Chondrocyte (in vitro differentiated cells): ENCODE measurements around the gene MCCD1. TPM values are rescaled to one million over a fixed set of nuclear protein-coding genes. Genes with fewer than 3 reads are reported as not detected.

Source experiments
- DNase-seq: peaks from one replicate; pipeline ENCODE4 v3.0.0; 2021; ENCODE audit warnings: mixed read lengths, low spot score
- H3K27ac Mint-ChIP-seq: one replicate; pipeline ENCODE4 v1.8.0; 2021; ENCODE audit warnings: mild to moderate bottlenecking, moderate library complexity, mixed read lengths; ENCODE audit not compliant: unreplicated experiment
- H3K27me3 Mint-ChIP-seq: 2 replicates; pipeline ENCODE4 v1.8.0; 2021; ENCODE audit warnings: low read depth, mixed read lengths
- H3K36me3 Mint-ChIP-seq: 2 replicates; pipeline ENCODE4 v1.8.0; 2021; ENCODE audit warnings: low read depth, mixed read lengths
- H3K4me1 Mint-ChIP-seq: 2 replicates; pipeline ENCODE4 v1.8.0; 2021; ENCODE audit warnings: low read depth, mild to moderate bottlenecking, mixed read lengths
- H3K4me3 Mint-ChIP-seq: one replicate; pipeline ENCODE4 v1.8.0; 2021; ENCODE audit warnings: mild to moderate bottlenecking, moderate library complexity, mixed read lengths; ENCODE audit not compliant: unreplicated experiment
- H3K9me3 Mint-ChIP-seq: 2 replicates; pipeline ENCODE4 v1.8.0; 2021; ENCODE audit warnings: low read depth, mixed read lengths
- total RNA-seq: library from RNA; stranded (reverse); gene quantifications from 3 replicates; pipeline ENCODE4 v1.2.1, GENCODE V29; 2021
- TF ChIP-seq, protein P1 (sequence below): fragments of 200-600 bp; sonication (generic); IDR thresholded peaks from 2 replicates; pipeline ENCODE4 v1.5.0; 2021; ENCODE audit warnings: antibody characterized with exemption, mild to moderate bottlenecking, moderate library complexity

The MCCD1 gene
- total RNA-seq, 1 donor from 2014 or later = not detected

DNA sequence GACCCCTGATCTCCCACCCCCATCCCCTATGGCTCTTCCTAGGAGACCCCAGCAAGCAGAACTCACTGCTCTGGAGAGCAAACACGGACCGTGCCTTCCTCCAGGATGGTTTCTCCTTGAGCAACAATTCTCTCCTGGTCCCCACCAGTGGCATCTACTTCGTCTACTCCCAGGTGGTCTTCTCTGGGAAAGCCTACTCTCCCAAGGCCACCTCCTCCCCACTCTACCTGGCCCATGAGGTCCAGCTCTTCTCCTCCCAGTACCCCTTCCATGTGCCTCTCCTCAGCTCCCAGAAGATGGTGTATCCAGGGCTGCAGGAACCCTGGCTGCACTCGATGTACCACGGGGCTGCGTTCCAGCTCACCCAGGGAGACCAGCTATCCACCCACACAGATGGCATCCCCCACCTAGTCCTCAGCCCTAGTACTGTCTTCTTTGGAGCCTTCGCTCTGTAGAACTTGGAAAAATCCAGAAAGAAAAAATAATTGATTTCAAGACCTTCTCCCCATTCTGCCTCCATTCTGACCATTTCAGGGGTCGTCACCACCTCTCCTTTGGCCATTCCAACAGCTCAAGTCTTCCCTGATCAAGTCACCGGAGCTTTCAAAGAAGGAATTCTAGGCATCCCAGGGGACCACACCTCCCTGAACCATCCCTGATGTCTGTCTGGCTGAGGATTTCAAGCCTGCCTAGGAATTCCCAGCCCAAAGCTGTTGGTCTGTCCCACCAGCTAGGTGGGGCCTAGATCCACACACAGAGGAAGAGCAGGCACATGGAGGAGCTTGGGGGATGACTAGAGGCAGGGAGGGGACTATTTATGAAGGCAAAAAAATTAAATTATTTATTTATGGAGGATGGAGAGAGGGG is 44.7 kb downstream of the MCCD1 start:
- Mint-ChIP-seq H3K27me3 (no peaks in the 10 kb centered on the region), H3K4me3 (no peak overlapping the region), H3K27ac (no peak overlapping the region), H3K9me3 (no peaks in the 10 kb centered on the region), H3K4me1 (peaks cover 3% of the 10 kb centered on the region), H3K36me3 (no peaks in the 10 kb centered on the region)
- TF ChIP-seq, protein P1, sequence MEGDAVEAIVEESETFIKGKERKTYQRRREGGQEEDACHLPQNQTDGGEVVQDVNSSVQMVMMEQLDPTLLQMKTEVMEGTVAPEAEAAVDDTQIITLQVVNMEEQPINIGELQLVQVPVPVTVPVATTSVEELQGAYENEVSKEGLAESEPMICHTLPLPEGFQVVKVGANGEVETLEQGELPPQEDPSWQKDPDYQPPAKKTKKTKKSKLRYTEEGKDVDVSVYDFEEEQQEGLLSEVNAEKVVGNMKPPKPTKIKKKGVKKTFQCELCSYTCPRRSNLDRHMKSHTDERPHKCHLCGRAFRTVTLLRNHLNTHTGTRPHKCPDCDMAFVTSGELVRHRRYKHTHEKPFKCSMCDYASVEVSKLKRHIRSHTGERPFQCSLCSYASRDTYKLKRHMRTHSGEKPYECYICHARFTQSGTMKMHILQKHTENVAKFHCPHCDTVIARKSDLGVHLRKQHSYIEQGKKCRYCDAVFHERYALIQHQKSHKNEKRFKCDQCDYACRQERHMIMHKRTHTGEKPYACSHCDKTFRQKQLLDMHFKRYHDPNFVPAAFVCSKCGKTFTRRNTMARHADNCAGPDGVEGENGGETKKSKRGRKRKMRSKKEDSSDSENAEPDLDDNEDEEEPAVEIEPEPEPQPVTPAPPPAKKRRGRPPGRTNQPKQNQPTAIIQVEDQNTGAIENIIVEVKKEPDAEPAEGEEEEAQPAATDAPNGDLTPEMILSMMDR = no peak
- no peak for DNase-seq

DNA sequence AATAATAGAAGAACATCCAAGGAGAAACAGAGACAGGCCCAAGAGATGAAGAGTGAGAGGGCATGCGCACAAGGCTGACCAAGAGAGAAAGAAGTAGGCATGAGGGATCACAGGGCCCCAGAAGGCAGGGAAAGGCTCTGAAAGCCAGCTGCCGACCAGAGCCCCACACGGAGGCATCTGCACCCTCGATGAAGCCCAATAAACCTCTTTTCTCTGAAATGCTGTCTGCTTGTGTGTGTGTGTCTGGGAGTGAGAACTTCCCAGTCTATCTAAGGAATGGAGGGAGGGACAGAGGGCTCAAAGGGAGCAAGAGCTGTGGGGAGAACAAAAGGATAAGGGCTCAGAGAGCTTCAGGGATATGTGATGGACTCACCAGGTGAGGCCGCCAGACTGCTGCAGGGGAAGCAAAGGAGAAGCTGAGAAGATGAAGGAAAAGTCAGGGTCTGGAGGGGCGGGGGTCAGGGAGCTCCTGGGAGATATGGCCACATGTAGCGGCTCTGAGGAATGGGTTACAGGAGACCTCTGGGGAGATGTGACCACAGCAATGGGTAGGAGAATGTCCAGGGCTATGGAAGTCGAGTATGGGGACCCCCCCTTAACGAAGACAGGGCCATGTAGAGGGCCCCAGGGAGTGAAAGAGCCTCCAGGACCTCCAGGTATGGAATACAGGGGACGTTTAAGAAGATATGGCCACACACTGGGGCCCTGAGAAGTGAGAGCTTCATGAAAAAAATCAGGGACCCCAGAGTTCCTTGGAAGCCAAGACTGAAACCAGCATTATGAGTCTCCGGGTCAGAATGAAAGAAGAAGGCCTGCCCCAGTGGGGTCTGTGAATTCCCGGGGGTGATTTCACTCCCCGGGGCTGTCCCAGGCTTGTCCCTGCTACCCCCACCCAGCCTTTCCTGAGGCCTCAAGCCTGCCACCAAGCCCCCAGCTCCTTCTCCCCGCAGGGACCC is 45.6 kb downstream of the MCCD1 start:
- Mint-ChIP-seq H3K27ac (no peak overlapping the region), H3K4me3 (no peak overlapping the region), H3K9me3 (no peaks in the 10 kb centered on the region), H3K27me3 (no peaks in the 10 kb centered on the region), H3K4me1 (peaks cover 3% of the 10 kb centered on the region), H3K36me3 (no peaks in the 10 kb centered on the region)
- TF ChIP-seq, protein P1 = no peak
- no peak for DNase-seq

DNA sequence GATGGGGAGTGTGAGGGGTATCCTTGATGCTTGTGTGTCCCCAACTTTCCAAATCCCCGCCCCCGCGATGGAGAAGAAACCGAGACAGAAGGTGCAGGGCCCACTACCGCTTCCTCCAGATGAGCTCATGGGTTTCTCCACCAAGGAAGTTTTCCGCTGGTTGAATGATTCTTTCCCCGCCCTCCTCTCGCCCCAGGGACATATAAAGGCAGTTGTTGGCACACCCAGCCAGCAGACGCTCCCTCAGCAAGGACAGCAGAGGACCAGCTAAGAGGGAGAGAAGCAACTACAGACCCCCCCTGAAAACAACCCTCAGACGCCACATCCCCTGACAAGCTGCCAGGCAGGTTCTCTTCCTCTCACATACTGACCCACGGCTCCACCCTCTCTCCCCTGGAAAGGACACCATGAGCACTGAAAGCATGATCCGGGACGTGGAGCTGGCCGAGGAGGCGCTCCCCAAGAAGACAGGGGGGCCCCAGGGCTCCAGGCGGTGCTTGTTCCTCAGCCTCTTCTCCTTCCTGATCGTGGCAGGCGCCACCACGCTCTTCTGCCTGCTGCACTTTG is 46.7 kb downstream of the MCCD1 start, which contains the start of gene TNF:
Gene TNF, plus strand, starts transcription at position 231 of the 567 bp plus-strand sequence. Its CDS starts 177 bp downstream, at position 408.
- DNase-seq = no peak
- H3K4me3 Mint-ChIP-seq = no peak within 1 kb of the TSS
- TF ChIP-seq, protein P1 = no peak
- H3K27ac Mint-ChIP-seq = peak within 1 kb of the TSS; percentile 3
- no peaks in the 10 kb centered on the region for H3K9me3 Mint-ChIP-seq
- no peaks in the 10 kb centered on the region for H3K36me3 Mint-ChIP-seq
- peaks cover 3% of the 10 kb centered on the region for H3K4me1 Mint-ChIP-seq
- no peaks in the 10 kb centered on the region for H3K27me3 Mint-ChIP-seq

DNA sequence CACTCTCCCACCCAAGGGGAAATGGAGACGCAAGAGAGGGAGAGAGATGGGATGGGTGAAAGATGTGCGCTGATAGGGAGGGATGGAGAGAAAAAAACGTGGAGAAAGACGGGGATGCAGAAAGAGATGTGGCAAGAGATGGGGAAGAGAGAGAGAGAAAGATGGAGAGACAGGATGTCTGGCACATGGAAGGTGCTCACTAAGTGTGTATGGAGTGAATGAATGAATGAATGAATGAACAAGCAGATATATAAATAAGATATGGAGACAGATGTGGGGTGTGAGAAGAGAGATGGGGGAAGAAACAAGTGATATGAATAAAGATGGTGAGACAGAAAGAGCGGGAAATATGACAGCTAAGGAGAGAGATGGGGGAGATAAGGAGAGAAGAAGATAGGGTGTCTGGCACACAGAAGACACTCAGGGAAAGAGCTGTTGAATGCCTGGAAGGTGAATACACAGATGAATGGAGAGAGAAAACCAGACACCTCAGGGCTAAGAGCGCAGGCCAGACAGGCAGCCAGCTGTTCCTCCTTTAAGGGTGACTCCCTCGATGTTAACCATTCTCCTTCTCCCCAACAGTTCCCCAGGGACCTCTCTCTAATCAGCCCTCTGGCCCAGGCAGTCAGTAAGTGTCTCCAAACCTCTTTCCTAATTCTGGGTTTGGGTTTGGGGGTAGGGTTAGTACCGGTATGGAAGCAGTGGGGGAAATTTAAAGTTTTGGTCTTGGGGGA is 47.4 kb downstream of the MCCD1 start:
- no peaks in the 10 kb centered on the region for H3K9me3 Mint-ChIP-seq
- H3K36me3 Mint-ChIP-seq = no peaks in the 10 kb centered on the region
- H3K4me3 Mint-ChIP-seq = no peak overlapping the region
- no peak for DNase-seq
- peak overlapping the region; percentile 3 for H3K27ac Mint-ChIP-seq
- TF ChIP-seq, protein P1 = no peak
- peaks cover 8% of the 10 kb centered on the region for H3K4me1 Mint-ChIP-seq
- no peaks in the 10 kb centered on the region for H3K27me3 Mint-ChIP-seq
